Mucosa of descending colon (tissue), 3 donors: ENCODE data around the gene ANO1. TPM values are rescaled to one million over a fixed set of nuclear protein-coding genes. Genes with fewer than 3 reads are reported as not detected.
A peak's percentile ranks its signal among the peaks of the same experiment; 100 is the strongest.

Experiments used
- ATAC-seq: fragments of 200-7000 bp; cut with Tn5 transposase; one replicate; pipeline ENCODE4 v1.9.1; 2020; ENCODE audit warnings: mild to moderate bottlenecking, moderate library complexity
- DNase-seq, 3 donors: peaks; one replicate each; pipeline ENCODE4 v3.0.0-alpha.2; 2020
- H3K36me3 ChIP-seq: fragments of 200-600 bp; one replicate; pipeline ENCODE4 v1.8.0; 2021; ENCODE audit warnings: low read depth, mild to moderate bottlenecking
- H3K4me1 ChIP-seq: fragments of 200-600 bp; one replicate; pipeline ENCODE4 v1.8.0; 2021; ENCODE audit warnings: low read depth, mild to moderate bottlenecking
- H3K4me3 ChIP-seq: fragments of 200-600 bp; one replicate; pipeline ENCODE4 v1.8.0; 2021; ENCODE audit warnings: mild to moderate bottlenecking
- H3K9me3 ChIP-seq: fragments of 200-600 bp; one replicate; pipeline ENCODE4 v1.8.0; 2021; ENCODE audit warnings: mild to moderate bottlenecking
- CTCF ChIP-seq: fragments of 200-600 bp; IDR thresholded peaks from one replicate; pipeline ENCODE4 v1.8.0; 2022; ENCODE audit warnings: antibody characterized with exemption, mild to moderate bottlenecking
- intact Hi-C, 2 donors: fragments of 100-400 bp; cut with DNase I in 1 of 2; cut with micrococcal nuclease in 1 of 2; formaldehyde crosslinking; loops; one replicate each; pipeline versions ENCODE4 v1.11.0 to v1.11.1; 2022; cut with DNase I, micrococcal nuclease
- total RNA-seq, 3 donors: library from RNA; stranded (reverse); fragmentation: NEBNext Ultra II Directional in 2 of 3; extraction: Animal tissue kit (Norgen Biotek cat#: 25700) in 2 of 3; gene quantifications; one replicate each; pipeline versions ENCODE4 v1.2.1 to v1.2.4, GENCODE V29; 2021 to 2023
- donor health status: DM: no; HTN: no; CAD: no; lungs with moderate emphysema.
- donor health status: DM: no; HTN: no; CAD: no.
- donor health status: DM: no; HTN: yes; CAD: no.

The ANO1 gene
- total RNA-seq, 3 donors from 2014 or later = 10.7 to 26.6 (median 11.8) TPM

- no peak for ATAC-seq
- intact Hi-C loops = no loop called here
Measured at GRCh38 chr11:70100791-70101190, 22.7 kb downstream of the ANO1 start.

GRCh38 chr11:70103256-70103975 is 25.3 kb downstream of the ANO1 start:
- no peak overlapping the region for H3K4me3 ChIP-seq
- H3K36me3 ChIP-seq = no peaks in the 10 kb centered on the region
- no peak for TF ChIP-seq CTCF
- ATAC-seq = no peak
- intact Hi-C loops = no loop called here
- no peaks in the 10 kb centered on the region for H3K4me1 ChIP-seq
- H3K9me3 ChIP-seq = no peaks in the 10 kb centered on the region
- peak in 1 of 3 donors; percentile 29 for DNase-seq

More at GRCh38 chr11:70100791-70101190, 22.7 kb downstream of the ANO1 start:
- H3K36me3 ChIP-seq = no peaks in the 10 kb centered on the region
- no peak for TF ChIP-seq CTCF
- H3K4me1 ChIP-seq = no peaks in the 10 kb centered on the region
- no peak overlapping the region for H3K4me3 ChIP-seq
- no peaks in the 10 kb centered on the region for H3K9me3 ChIP-seq
- peak in 1 of 3 donors; percentile 17 for DNase-seq

- peak in 1 of 3 donors; percentile 54 for DNase-seq
- Histone ChIP-seq H3K36me3 (no peaks in the 10 kb centered on the region), H3K9me3 (no peaks in the 10 kb centered on the region), H3K4me1 (no peaks in the 10 kb centered on the region), H3K4me3 (no peak overlapping the region)
- TF ChIP-seq CTCF = no peak
- ATAC-seq = no peak
- intact Hi-C loops = no loop called here
Measured at GRCh38 chr11:70104419-70104818, 26.3 kb downstream of the ANO1 start.

DNA sequence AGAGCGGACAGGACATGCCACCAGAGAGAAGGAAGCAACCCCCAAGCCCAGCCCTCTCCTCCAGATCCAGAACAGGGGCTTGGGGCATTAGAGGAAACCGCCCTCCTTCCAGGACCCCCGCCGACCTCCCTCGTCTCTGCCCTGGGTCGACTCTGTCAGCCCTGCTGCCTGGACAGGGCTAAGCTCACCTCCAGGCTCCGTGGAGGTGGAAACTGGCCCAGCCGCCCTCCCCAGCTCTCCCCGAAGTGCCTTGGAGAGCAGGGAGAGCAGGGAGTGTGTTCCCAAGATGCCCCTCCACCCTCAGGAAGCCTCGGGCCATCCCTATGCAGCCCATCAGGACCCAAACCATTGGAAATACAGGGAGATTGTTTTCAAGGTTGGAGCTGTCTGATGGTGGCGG is 26.8 kb downstream of the ANO1 start:
- H3K4me3 ChIP-seq = no peak overlapping the region
- DNase-seq (peak in 1 of 3 donors; percentile 19), ATAC-seq (no peak)
- H3K36me3 ChIP-seq = no peaks in the 10 kb centered on the region
- no peaks in the 10 kb centered on the region for H3K9me3 ChIP-seq
- intact Hi-C loops = no loop called here
- no peaks in the 10 kb centered on the region for H3K4me1 ChIP-seq
- TF ChIP-seq CTCF = no peak

DNA sequence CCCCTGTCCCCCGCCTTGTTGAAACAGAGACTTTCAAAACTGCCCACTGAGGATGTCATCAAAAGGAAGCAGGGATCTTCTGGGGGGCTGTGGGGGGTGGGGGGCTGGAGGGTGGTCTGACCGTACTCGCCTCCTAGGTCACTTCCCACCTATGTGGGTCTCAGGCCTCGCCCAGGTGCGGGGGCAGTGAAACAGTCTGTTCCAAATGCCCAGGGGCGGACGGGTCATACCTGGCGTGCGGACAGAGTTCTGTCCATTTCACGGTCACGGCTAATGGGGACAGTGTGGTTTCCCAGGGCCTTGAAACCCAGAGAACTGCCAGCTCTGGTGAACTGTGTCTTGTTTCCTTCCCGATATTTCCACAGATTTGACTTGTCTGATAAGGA is 27.2 kb downstream of the ANO1 start:
- intact Hi-C loops = no loop called here
- peak in 1 of 3 donors; percentile 27 for DNase-seq

More for the DNA sequence above, 27.2 kb downstream of the ANO1 start:
- Histone ChIP-seq H3K4me3 (no peak overlapping the region), H3K4me1 (no peaks in the 10 kb centered on the region), H3K36me3 (no peaks in the 10 kb centered on the region), H3K9me3 (no peaks in the 10 kb centered on the region)
- no peak for ATAC-seq
- TF ChIP-seq CTCF = no peak
